Measurements from ENCODE around the gene SRD5A2.

Gene SRD5A2

DNA sequence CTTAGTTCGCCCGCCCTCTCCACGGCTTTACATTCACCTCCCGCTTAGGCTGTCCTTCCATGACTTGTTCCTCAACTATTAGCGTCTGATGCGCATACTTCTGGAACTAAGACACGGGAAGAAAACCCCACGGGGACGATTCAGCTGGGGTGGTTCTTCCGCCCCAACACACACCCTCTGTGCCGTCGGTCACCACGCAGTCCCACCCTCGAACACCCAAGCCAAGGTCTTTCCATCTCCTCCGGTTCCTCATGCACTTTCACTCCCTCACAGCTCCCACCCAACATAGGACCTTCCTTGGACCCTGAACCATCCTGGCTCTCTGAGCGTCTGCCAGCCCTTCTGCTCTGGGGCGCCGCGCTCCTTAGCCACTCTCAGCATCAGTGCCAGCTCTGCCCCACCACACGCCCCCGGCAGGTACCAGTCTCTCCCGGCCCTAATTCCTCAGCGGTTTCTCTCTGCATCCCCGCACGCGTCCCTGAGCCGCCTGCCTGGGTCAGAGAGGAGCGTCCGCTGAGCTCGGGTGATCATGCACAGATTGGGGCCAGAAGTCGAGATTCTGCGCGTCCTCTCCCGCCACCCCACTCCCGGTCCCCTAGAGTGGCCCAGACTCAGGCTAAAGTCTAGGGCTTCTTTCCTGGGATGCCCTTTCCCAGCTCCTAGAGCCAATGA, 522 bp upstream of the SRD5A2 start:
- no peak for TF ChIP-seq TAF1 (IDR thresholded peaks at IDR 0.05; ENCODE audit: low read depth)
- no peak for TF ChIP-seq RAD21 (IDR thresholded peaks at IDR 0.05; ENCODE audit: low read depth)
- TF ChIP-seq, protein P1, sequence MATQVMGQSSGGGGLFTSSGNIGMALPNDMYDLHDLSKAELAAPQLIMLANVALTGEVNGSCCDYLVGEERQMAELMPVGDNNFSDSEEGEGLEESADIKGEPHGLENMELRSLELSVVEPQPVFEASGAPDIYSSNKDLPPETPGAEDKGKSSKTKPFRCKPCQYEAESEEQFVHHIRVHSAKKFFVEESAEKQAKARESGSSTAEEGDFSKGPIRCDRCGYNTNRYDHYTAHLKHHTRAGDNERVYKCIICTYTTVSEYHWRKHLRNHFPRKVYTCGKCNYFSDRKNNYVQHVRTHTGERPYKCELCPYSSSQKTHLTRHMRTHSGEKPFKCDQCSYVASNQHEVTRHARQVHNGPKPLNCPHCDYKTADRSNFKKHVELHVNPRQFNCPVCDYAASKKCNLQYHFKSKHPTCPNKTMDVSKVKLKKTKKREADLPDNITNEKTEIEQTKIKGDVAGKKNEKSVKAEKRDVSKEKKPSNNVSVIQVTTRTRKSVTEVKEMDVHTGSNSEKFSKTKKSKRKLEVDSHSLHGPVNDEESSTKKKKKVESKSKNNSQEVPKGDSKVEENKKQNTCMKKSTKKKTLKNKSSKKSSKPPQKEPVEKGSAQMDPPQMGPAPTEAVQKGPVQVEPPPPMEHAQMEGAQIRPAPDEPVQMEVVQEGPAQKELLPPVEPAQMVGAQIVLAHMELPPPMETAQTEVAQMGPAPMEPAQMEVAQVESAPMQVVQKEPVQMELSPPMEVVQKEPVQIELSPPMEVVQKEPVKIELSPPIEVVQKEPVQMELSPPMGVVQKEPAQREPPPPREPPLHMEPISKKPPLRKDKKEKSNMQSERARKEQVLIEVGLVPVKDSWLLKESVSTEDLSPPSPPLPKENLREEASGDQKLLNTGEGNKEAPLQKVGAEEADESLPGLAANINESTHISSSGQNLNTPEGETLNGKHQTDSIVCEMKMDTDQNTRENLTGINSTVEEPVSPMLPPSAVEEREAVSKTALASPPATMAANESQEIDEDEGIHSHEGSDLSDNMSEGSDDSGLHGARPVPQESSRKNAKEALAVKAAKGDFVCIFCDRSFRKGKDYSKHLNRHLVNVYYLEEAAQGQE (IDR thresholded peaks at IDR 0.05; ENCODE audit: low read depth): no peak
- TF ChIP-seq, protein P2, sequence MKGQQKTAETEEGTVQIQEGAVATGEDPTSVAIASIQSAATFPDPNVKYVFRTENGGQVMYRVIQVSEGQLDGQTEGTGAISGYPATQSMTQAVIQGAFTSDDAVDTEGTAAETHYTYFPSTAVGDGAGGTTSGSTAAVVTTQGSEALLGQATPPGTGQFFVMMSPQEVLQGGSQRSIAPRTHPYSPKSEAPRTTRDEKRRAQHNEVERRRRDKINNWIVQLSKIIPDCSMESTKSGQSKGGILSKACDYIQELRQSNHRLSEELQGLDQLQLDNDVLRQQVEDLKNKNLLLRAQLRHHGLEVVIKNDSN (IDR thresholded peaks at IDR 0.05): no peak
- no peak for TF ChIP-seq NFIC (IDR thresholded peaks at IDR 0.05)
- no peak for TF ChIP-seq EGR1 (IDR thresholded peaks at IDR 0.05)
- no peak for TF ChIP-seq ZBTB7A (IDR thresholded peaks at IDR 0.05; ENCODE audit: low read depth)
- no peak for TF ChIP-seq TEAD4 (IDR thresholded peaks at IDR 0.05)
- TF ChIP-seq, protein P3, sequence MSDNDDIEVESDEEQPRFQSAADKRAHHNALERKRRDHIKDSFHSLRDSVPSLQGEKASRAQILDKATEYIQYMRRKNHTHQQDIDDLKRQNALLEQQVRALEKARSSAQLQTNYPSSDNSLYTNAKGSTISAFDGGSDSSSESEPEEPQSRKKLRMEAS (IDR thresholded peaks at IDR 0.05): no peak

GRCh38 chr2:31579996-31580320, 780 bp downstream of the SRD5A2 start:
- TF ChIP-seq YY1 (IDR thresholded peaks at IDR 0.05; ENCODE audit: low read depth) (no peak), FOXM1 (IDR thresholded peaks at IDR 0.05; ENCODE audit: borderline replicate concordance, low read depth) (no peak), EGR1 (IDR thresholded peaks at IDR 0.05) (no peak), CEBPB (IDR thresholded peaks at IDR 0.05) (no peak), TAF1 (IDR thresholded peaks at IDR 0.05; ENCODE audit: low read depth) (no peak)
- TF ChIP-seq, protein P2 (IDR thresholded peaks at IDR 0.05): no peak

DNA sequence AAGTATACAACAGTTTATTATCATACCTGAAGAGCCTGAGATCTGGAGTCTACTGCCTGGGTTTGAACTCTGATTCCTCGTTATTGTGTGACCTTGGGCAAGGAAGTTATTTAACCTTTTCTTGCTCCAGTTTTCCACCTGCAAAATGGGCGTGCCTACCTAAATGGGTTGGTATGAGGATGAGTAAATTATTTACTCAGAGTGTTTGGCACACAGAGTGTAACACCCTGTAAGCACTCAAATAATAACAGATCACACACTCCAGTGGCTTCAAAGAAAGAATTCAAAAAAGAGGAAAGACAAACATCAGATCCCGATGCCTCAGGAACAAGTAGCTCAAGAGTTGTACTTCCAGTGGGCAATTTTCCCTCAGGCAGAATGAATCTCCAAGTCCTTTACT, 2.4 kb downstream of the SRD5A2 start:
- TF ChIP-seq EP300 (IDR thresholded peaks at IDR 0.05; ENCODE audit: borderline replicate concordance) (no peak), ZBTB7A (IDR thresholded peaks at IDR 0.05; ENCODE audit: low read depth) (no peak), EGR1 (IDR thresholded peaks at IDR 0.05) (no peak), TAF1 (IDR thresholded peaks at IDR 0.05; ENCODE audit: low read depth) (no peak)
- TF ChIP-seq, protein P3 (IDR thresholded peaks at IDR 0.05): no peak
- TF ChIP-seq, protein P2 (IDR thresholded peaks at IDR 0.05): no peak

- TF ChIP-seq FOXM1 (IDR thresholded peaks at IDR 0.05; ENCODE audit: borderline replicate concordance, low read depth) (no peak), CREB1 (IDR thresholded peaks at IDR 0.05; ENCODE audit: low read depth) (no peak)
- TF ChIP-seq, protein P3 (IDR thresholded peaks at IDR 0.05): no peak
- TF ChIP-seq, protein P1 (IDR thresholded peaks at IDR 0.05; ENCODE audit: low read depth): no peak
Measured at GRCh38 chr2:31577143-31577542, 3.6 kb downstream of the SRD5A2 start.

DNA sequence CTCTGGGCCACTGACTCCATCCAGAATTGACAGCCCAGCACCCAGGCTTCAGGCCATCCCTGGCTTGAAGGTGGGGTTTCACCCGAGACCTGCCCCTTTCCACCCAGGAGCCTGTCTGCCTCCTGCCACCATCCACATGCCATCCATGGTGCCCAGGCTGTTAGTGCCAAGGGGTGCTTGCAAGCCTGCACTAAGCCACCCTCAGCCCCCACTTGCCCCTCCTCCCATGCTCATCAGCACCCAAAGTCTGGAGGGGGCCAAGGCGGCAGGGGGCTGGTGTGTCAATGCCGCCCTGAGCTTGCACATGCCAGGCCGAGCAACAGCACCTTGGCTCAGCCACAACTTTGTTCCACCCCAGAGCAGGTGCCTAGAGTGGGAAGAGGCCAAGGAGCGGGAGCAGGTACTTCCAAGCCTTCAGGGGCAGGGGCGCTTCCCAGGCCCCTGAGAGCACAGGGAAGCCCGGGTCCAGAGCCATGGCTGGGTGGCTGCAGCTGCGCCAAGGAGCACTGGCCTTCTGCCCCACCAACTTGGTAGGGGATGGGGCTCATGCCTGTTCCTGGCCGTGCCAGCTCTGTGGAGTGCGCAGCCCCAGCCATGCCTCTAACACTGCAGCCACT, 12.0 kb downstream of the SRD5A2 start:
- TF ChIP-seq CREB1 (IDR thresholded peaks at IDR 0.05; ENCODE audit: low read depth) (no peak), RAD21 (IDR thresholded peaks at IDR 0.05; ENCODE audit: low read depth) (no peak)
- TF ChIP-seq, protein P1 (IDR thresholded peaks at IDR 0.05; ENCODE audit: low read depth): no peak

Measured in Ishikawa (cell line).